GM18505 (cell line): Measurements from ENCODE around the gene SCARF1.
A peak's percentile ranks its signal among the peaks of the same experiment; 100 is the strongest.
"Not testable (repeated sequence)": the region's sequence is repeated elsewhere in the genome, so short reads cannot be mapped to it uniquely, and the experiment has no call there.

ENCODE experiments used
- ATAC-seq: cut with Tn5 transposase; IDR thresholded peaks from one replicate; pipeline ENCODE4 v1.9.1; 2021; ENCODE audit not compliant: unreplicated experiment
- POLR2A ChIP-seq: IDR thresholded peaks from 4 replicates; pipeline ENCODE4 v1.6.1; 2011; ENCODE audit warnings: borderline replicate concordance; ENCODE audit not compliant: insufficient read depth, insufficient read length; ENCODE audit errors: extremely low read depth

SCARF1 gene, protein sequence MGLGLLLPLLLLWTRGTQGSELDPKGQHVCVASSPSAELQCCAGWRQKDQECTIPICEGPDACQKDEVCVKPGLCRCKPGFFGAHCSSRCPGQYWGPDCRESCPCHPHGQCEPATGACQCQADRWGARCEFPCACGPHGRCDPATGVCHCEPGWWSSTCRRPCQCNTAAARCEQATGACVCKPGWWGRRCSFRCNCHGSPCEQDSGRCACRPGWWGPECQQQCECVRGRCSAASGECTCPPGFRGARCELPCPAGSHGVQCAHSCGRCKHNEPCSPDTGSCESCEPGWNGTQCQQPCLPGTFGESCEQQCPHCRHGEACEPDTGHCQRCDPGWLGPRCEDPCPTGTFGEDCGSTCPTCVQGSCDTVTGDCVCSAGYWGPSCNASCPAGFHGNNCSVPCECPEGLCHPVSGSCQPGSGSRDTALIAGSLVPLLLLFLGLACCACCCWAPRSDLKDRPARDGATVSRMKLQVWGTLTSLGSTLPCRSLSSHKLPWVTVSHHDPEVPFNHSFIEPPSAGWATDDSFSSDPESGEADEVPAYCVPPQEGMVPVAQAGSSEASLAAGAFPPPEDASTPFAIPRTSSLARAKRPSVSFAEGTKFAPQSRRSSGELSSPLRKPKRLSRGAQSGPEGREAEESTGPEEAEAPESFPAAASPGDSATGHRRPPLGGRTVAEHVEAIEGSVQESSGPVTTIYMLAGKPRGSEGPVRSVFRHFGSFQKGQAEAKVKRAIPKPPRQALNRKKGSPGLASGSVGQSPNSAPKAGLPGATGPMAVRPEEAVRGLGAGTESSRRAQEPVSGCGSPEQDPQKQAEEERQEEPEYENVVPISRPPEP

GRCh38 chr17:1645207-1646171, at the start of gene SCARF1:
SCARF1 (minus strand) TSS chr17:1645732; CDS start chr17:1645697, 35 bp downstream.
- TF ChIP-seq POLR2A, result no peak
- ATAC-seq, result no peak

DNA sequence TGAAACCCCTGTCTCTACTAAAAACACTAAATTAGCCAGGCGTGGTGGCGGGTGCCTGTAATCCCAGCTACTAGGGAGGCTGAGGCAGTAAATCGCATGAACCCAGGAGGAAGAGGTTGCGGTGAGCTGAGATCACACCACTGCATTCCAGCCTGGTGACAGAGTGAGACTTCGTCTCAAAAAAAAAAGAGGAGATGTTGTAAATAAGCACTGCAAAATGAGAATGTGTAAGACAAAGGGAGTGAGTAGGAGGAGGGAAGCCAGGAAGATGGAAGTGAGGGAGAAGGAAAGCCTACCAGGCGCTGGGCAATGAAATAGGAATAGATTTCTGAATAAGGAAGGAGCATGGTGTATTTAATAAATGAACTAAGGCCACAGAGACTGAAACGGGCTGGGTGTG, 47.8 kb upstream of the SCARF1 start:
- no peak for TF ChIP-seq POLR2A
- no peak for ATAC-seq

DNA sequence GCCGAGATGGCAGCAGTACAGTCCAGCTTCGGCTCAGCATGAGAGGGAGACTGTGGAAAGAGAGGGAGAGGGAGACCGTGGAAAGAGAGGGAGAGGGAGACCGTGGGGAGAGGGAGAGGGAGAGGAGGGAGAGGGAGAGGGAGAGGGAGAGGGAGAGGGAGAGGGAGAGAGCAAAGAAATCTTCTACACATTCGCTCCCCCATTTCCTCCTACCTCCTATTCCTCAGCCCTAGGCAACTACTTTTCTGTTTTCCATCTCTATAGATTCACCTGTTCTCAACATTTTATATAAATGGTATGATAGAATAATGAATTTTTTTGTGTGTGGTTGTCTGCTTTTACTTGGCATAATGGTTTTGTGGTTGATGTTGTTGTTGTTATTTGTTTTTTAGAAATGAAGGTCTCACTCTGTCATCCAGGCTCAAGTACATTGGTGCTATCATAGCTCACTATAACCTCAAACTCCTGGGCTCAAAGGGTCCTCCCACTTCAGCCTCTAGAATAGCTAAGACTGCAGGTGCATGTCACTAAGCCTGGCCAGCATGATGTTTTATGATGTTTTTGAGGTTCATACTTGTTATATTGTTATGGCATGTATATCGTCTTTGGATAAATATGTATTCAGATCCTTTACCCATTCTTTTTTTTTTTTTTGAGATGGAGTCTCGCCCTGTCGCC, 45.2 kb upstream of the SCARF1 start:
- no peak for TF ChIP-seq POLR2A
- no peak for ATAC-seq

- not testable (repeated sequence) for ATAC-seq
These were observed 42.9 kb upstream of the SCARF1 start for GRCh38 chr17:1688405-1688804.

- no peak for ATAC-seq
- TF ChIP-seq POLR2A, result no peak
These were observed 40.6 kb upstream of the SCARF1 start for GRCh38 chr17:1686086-1686485.

DNA sequence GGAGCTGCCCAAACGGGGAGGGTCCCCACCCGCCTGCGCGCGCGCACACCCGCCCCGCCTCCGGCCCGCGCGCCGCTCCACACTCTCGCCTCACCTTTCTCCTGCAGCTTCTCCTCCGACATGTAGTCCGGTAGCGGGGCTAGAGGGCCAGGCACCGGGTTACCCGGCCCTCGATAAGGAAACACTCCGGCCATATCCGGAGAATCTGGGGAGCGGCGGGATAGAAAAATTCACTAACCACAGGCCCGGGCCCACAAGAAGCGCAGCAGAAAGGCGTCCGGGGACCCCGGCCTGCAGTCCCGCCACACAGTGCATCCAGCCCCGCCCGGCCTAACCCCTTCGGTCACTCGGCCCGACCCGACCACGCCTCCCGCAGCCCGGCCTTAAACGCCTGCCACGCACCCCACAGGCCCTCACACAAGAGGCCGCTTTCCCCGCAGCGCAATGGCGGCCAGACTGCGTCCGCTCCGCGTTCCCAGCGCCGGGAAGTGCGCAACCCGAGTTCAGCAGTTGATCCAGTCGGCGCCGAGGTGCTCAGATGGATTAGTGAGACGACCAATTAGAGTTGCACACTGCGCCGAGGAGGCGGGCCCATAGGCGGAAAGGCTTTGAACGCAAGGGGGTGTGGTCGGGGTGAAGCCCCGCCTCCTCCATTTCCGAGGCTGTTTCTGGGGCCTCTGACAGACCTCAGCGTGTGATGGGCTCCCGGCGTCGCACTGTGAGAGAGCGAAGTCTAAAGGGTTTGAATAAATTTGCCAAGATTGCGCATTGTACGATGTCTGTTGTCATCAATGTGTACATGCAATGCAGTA, 39.1 kb upstream of the SCARF1 start, which contains the start of gene PRPF8:
PRPF8 (minus strand) TSS at position 490 of the 812 bp plus-strand sequence; CDS start at position 194, 296 bp downstream.
- ATAC-seq, result peak; percentile 97

DNA sequence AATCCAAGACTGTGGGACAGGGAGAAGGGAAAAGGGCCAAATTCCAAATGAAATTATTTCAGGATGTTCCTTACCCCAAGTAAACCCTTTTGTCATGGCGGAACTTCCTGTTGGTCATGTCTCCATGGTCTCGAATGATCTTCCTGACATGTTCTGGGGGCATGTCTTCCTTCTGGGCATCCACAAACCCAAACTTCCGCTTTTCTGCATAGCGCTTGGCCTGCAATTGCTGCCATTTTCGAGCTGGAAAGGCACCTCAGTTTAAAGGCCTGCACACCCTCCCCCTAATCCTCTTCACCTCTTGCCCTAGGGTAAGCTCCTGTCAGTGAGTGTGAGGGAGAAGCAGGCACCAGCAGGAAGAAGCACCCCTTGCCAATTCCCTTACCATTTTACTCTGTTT, 37.9 kb upstream of the SCARF1 start:
- no peak for TF ChIP-seq POLR2A
- no peak for ATAC-seq

More for the DNA sequence above, 39.1 kb upstream of the SCARF1 start, which contains the start of gene PRPF8:
- TF ChIP-seq POLR2A, result peak; percentile 92

DNA sequence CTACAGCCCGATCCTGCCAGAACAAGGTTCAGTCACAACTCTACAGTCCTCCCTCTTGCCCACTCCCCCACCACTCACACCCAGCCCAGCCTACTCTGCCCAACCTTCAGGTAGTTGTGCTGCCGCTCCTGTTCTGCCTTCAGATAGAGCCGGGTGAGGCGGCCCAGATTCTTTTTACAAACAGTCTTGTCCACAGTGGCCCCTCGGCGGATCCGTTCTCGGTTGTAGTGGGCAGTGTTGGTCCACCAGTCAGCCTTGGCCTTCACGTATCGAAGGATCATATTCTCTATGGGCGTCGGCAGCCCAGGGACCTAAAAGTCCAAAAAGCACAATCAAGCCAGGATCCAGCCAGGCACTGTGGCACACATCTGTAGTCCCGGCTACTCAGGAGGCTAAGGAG, 30.9 kb upstream of the SCARF1 start:
- no peak for TF ChIP-seq POLR2A
- no peak for ATAC-seq

DNA sequence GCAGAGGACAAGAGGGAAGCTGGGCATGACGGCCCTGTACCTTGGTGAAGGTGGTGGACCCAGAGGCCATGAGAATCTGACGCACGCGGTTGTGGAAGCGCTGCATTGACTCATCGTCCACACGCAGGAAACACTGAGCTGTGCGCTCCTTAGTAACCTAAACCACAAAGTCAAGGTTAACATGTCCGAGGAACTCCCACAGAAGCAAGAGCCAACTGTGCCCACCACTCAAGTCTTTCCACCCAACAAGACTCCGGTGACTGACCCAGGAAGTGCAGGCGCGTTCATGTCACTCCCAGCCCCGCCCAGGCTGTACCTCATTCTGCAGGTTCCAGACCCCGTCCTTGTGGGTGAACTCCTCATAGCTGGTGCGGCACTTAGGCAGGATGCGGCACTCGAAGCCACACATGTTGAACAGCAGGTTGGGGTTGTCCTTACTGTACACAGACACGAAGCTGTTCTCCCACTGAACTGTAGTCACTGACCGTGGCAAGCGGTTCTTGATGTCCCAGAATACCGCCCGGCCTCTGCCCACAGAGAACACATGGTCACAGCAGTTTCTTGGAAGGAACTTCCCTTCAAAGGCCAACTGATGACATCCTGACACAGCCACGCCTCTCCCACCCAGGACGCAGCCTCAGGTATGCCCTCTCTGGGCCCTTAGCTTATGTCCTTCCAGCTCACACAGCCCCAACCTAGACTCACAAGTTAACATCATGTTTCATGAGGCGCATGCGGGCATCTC, 27.7 kb upstream of the SCARF1 start:
- no peak for ATAC-seq

DNA sequence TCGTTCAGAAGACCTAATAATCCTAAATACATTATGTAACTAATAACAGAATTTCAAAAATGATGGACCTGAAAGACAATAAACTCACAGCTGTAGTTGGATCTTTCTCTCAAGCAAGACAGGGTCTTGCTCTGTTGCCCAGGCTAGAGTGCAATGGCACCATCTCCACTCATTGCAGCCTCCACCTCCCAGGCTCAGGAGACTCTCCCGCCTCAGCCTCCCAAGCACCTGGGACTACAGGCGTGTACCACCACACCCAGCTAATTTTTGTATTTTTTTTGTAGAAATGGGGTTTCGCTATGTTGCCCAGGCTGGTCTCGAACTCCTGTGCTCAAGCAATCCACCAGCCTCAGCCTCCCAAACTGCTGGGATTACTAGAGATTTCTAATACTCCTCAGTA, 18.4 kb upstream of the SCARF1 start:
- not testable (repeated sequence) for ATAC-seq

More for the DNA sequence above, 27.7 kb upstream of the SCARF1 start:
- no peak for TF ChIP-seq POLR2A

GRCh38 chr17:1661045-1661444, 15.5 kb upstream of the SCARF1 start:
- no peak for ATAC-seq

DNA sequence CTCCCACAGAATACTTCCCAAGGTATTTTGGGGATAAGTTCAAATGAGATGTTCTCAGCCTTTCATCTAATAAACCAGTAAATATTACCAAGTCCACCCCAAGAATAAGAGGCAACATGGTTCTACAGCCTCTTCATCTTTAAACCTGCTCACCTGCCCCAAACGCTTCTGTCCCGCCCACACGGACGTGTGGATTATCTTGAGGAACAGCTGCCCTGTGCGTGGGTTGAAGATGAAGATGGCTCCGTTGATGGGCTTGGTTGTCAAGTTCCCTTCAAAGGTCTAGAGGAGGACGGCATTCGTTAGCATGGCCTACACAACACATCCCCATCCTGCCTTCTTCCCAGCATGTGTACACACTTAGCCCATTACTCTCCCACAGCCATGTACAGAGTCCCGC, 12.6 kb upstream of the SCARF1 start:
- no peak for ATAC-seq
- no peak for TF ChIP-seq POLR2A

More at GRCh38 chr17:1661045-1661444, 15.5 kb upstream of the SCARF1 start:
- TF ChIP-seq POLR2A, result no peak
